HEK293 (cell line): ENCODE data around the gene CAND2.

Experiments used
- CTCF ChIA-PET: fragments of 350-600 bp; formaldehyde crosslinking; extraction: SDS; loops from one replicate; lab custom pipeline; 2021; ENCODE audit warnings: antibody characterized with exemption; lab: Yijun Ruan, JAX
- POLR2A ChIA-PET: fragments of 300-600 bp; formaldehyde crosslinking; extraction: SDS; loops from one replicate; lab custom pipeline; 2020; ENCODE audit warnings: antibody characterized with exemption, inconsistent platforms; lab: Yijun Ruan, JAX
- H3K27ac ChIP-seq: fragments of 200-500 bp; sonication (Bioruptor generic); 2 replicates; pipeline ENCODE4 v1.5.1; 2014; ENCODE audit warnings: low read depth, low read length, control low read depth, inconsistent platforms; ENCODE audit errors: extremely low read depth
- H3K36me3 ChIP-seq, 2 experiments: fragments of 200-500 bp in 1 of 2; sonication (Bioruptor generic) in 1 of 2; 1 replicate in 1 of 2; 2 replicates in 1 of 2; pipeline ENCODE4 v1.5.1; 2014 to 2017; ENCODE audit warnings: inconsistent platforms in 2 of 2, low read length in 2 of 2; ENCODE audit not compliant: control insufficient read depth in 2 of 2, insufficient read depth in 1 of 2
- H3K4me1 ChIP-seq: fragments of 200-500 bp; sonication (Bioruptor generic); 2 replicates; pipeline ENCODE4 v1.5.1; 2014; ENCODE audit warnings: mild to moderate bottlenecking, low read length, inconsistent platforms; ENCODE audit not compliant: control insufficient read depth, insufficient read depth
- H3K4me3 ChIP-seq: 2 replicates; pipeline ENCODE4 v1.5.1; 2011; ENCODE audit warnings: low read depth, mild to moderate bottlenecking, control low read depth, low read length, moderate library complexity
- H3K9me3 ChIP-seq: fragments of 200-500 bp; sonication (Bioruptor generic); 2 replicates; pipeline ENCODE4 v1.5.1; 2014; ENCODE audit warnings: low read depth, low read length, inconsistent platforms; ENCODE audit not compliant: control insufficient read depth, insufficient read depth
- GLI2 ChIP-seq: fragments of 450-650 bp; formaldehyde crosslinking; IDR thresholded peaks from 2 replicates; pipeline ENCODE4; 2017; ENCODE audit warnings: missing biosample characterization, missing genetic modification characterization, low read depth, borderline replicate concordance
- KLF10 ChIP-seq: fragments of 450-650 bp; IDR thresholded peaks from 2 replicates; pipeline ENCODE4 v1.5.1; 2018; ENCODE audit warnings: missing biosample characterization, mild to moderate bottlenecking, missing genetic modification characterization
- ZBTB17 ChIP-seq: fragments of 450-650 bp; formaldehyde crosslinking; IDR thresholded peaks from 2 replicates; pipeline ENCODE4 v1.5.1; 2016; ENCODE audit warnings: missing biosample characterization, missing genetic modification characterization
- ZNF335 ChIP-seq: fragments of 450-650 bp; formaldehyde crosslinking; conservative IDR thresholded peaks from 2 replicates; pipeline ENCODE4 v1.5.1; 2016; ENCODE audit warnings: missing biosample characterization, missing genetic modification characterization
- ZNF350 ChIP-seq: fragments of 450-650 bp; formaldehyde crosslinking; IDR thresholded peaks from 2 replicates; pipeline ENCODE4 v1.5.0; 2017; ENCODE audit warnings: missing biosample characterization, mild to moderate bottlenecking, missing genetic modification characterization
- ZNF354C ChIP-seq: fragments of 450-650 bp; formaldehyde crosslinking; IDR thresholded peaks from 2 replicates; pipeline ENCODE4 v1.5.1; 2016; ENCODE audit warnings: missing biosample characterization, missing genetic modification characterization, low read depth, borderline replicate concordance
- ZNF416 ChIP-seq: fragments of 450-650 bp; formaldehyde crosslinking; IDR thresholded peaks from 2 replicates; pipeline ENCODE4 v1.5.1; 2016; ENCODE audit warnings: missing biosample characterization, missing genetic modification characterization
- ZNF423 ChIP-seq: fragments of 450-650 bp; formaldehyde crosslinking; IDR thresholded peaks from 2 replicates; pipeline ENCODE4 v1.5.1; 2016; ENCODE audit warnings: missing biosample characterization, missing genetic modification characterization
- ZNF473 ChIP-seq: fragments of 450-650 bp; formaldehyde crosslinking; IDR thresholded peaks from 2 replicates; pipeline ENCODE4 v1.5.1; 2017; ENCODE audit warnings: missing biosample characterization, missing genetic modification characterization
- ZNF549 ChIP-seq: fragments of 450-650 bp; IDR thresholded peaks from 2 replicates; pipeline ENCODE4 v1.5.1; 2018; ENCODE audit warnings: missing biosample characterization, missing genetic modification characterization, mild to moderate bottlenecking, inconsistent platforms, moderate library complexity
- ZNF610 ChIP-seq: fragments of 450-650 bp; formaldehyde crosslinking; IDR thresholded peaks from 2 replicates; pipeline ENCODE4 v1.5.1; 2016; ENCODE audit warnings: missing biosample characterization, missing genetic modification characterization, borderline replicate concordance
- ZNF768 ChIP-seq: fragments of 450-650 bp; formaldehyde crosslinking; IDR thresholded peaks from 2 replicates; pipeline ENCODE4 v1.5.1; 2018; ENCODE audit warnings: missing biosample characterization, mild to moderate bottlenecking, missing genetic modification characterization
- ZSCAN23 ChIP-seq: fragments of 450-650 bp; formaldehyde crosslinking; IDR thresholded peaks from 2 replicates; pipeline ENCODE4 v1.5.1; 2016; ENCODE audit warnings: missing biosample characterization, missing genetic modification characterization
- ZSCAN30 ChIP-seq: fragments of 450-650 bp; IDR thresholded peaks from 2 replicates; pipeline ENCODE4 v1.5.1; 2018; ENCODE audit warnings: missing biosample characterization, mild to moderate bottlenecking, missing genetic modification characterization, moderate library complexity
- TF ChIP-seq, protein P1 (sequence below): fragments of 450-650 bp; IDR thresholded peaks from 2 replicates; pipeline ENCODE4 v1.5.1; 2018; ENCODE audit warnings: missing biosample characterization, missing genetic modification characterization
- TF ChIP-seq, protein P2 (sequence below): fragments of 450-650 bp; formaldehyde crosslinking; IDR thresholded peaks from 2 replicates; pipeline ENCODE4 v1.5.1; 2016; ENCODE audit warnings: missing biosample characterization, missing genetic modification characterization
- TF ChIP-seq, protein P3 (sequence below): fragments of 450-650 bp; formaldehyde crosslinking; IDR thresholded peaks from 2 replicates; pipeline ENCODE4 v1.5.1; 2017; ENCODE audit warnings: missing biosample characterization, missing genetic modification characterization
- TF ChIP-seq, protein P4 (sequence below): fragments of 450-650 bp; formaldehyde crosslinking; IDR thresholded peaks from 2 replicates; pipeline ENCODE4 v1.5.1; 2016; ENCODE audit warnings: missing biosample characterization, missing genetic modification characterization

CAND2 gene

DNA sequence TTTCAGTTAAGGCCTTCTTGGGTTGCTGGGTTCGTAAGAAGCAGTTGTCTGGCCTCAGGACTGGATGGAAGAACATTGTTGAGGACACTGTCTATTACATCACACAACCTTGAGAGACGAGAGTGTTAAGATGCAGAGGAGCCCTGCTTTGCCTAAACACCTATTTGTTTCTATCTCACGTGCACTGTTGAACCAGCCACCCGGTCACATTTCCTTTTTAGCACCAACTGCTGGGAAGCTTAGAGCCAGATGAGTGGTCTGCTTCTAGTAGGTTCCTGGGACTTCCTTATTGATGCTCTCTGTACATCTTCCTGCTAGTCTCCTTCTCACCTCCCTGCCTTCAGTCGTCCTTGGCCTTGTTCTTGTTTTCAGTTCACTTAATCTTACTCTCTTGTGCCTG is 22.3 kb downstream of the CAND2 start:
- Histone ChIP-seq H3K36me3 (peaks cover 0 to 70% of the 10 kb centered on the region in 2 experiments; a peak in 2 of 3 replicates), H3K4me1 (no peaks in the 10 kb centered on the region), H3K27ac (no peak overlapping the region), H3K9me3 (no peaks in the 10 kb centered on the region), H3K4me3 (no peak overlapping the region)
- POLR2A ChIA-PET, result no interaction called here
- TF ChIP-seq, protein P1, sequence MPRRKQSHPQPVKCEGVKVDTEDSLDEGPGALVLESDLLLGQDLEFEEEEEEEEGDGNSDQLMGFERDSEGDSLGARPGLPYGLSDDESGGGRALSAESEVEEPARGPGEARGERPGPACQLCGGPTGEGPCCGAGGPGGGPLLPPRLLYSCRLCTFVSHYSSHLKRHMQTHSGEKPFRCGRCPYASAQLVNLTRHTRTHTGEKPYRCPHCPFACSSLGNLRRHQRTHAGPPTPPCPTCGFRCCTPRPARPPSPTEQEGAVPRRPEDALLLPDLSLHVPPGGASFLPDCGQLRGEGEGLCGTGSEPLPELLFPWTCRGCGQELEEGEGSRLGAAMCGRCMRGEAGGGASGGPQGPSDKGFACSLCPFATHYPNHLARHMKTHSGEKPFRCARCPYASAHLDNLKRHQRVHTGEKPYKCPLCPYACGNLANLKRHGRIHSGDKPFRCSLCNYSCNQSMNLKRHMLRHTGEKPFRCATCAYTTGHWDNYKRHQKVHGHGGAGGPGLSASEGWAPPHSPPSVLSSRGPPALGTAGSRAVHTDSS, result no peak
- TF ChIP-seq ZNF768 (no peak), KLF10 (tag by site-specific recombination) (no peak), GLI2 (tag by site-specific recombination) (no peak), ZNF335 (tag by site-specific recombination) (no peak), ZNF610 (tag by site-specific recombination) (no peak), ZNF423 (tag by site-specific recombination) (no peak), ZNF549 (tag by site-specific recombination) (no peak), ZNF416 (no peak), ZNF473 (no peak), ZSCAN23 (tag by site-specific recombination) (no peak), ZNF350 (tag by site-specific recombination) (no peak), ZSCAN30 (no peak), ZNF354C (tag by site-specific recombination) (no peak), ZBTB17 (no peak)
- TF ChIP-seq, protein P2, sequence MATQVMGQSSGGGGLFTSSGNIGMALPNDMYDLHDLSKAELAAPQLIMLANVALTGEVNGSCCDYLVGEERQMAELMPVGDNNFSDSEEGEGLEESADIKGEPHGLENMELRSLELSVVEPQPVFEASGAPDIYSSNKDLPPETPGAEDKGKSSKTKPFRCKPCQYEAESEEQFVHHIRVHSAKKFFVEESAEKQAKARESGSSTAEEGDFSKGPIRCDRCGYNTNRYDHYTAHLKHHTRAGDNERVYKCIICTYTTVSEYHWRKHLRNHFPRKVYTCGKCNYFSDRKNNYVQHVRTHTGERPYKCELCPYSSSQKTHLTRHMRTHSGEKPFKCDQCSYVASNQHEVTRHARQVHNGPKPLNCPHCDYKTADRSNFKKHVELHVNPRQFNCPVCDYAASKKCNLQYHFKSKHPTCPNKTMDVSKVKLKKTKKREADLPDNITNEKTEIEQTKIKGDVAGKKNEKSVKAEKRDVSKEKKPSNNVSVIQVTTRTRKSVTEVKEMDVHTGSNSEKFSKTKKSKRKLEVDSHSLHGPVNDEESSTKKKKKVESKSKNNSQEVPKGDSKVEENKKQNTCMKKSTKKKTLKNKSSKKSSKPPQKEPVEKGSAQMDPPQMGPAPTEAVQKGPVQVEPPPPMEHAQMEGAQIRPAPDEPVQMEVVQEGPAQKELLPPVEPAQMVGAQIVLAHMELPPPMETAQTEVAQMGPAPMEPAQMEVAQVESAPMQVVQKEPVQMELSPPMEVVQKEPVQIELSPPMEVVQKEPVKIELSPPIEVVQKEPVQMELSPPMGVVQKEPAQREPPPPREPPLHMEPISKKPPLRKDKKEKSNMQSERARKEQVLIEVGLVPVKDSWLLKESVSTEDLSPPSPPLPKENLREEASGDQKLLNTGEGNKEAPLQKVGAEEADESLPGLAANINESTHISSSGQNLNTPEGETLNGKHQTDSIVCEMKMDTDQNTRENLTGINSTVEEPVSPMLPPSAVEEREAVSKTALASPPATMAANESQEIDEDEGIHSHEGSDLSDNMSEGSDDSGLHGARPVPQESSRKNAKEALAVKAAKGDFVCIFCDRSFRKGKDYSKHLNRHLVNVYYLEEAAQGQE (tag by site-specific recombination), result no peak
- TF ChIP-seq, protein P3, sequence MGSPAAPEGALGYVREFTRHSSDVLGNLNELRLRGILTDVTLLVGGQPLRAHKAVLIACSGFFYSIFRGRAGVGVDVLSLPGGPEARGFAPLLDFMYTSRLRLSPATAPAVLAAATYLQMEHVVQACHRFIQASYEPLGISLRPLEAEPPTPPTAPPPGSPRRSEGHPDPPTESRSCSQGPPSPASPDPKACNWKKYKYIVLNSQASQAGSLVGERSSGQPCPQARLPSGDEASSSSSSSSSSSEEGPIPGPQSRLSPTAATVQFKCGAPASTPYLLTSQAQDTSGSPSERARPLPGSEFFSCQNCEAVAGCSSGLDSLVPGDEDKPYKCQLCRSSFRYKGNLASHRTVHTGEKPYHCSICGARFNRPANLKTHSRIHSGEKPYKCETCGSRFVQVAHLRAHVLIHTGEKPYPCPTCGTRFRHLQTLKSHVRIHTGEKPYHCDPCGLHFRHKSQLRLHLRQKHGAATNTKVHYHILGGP, result no peak
- TF ChIP-seq, protein P4, sequence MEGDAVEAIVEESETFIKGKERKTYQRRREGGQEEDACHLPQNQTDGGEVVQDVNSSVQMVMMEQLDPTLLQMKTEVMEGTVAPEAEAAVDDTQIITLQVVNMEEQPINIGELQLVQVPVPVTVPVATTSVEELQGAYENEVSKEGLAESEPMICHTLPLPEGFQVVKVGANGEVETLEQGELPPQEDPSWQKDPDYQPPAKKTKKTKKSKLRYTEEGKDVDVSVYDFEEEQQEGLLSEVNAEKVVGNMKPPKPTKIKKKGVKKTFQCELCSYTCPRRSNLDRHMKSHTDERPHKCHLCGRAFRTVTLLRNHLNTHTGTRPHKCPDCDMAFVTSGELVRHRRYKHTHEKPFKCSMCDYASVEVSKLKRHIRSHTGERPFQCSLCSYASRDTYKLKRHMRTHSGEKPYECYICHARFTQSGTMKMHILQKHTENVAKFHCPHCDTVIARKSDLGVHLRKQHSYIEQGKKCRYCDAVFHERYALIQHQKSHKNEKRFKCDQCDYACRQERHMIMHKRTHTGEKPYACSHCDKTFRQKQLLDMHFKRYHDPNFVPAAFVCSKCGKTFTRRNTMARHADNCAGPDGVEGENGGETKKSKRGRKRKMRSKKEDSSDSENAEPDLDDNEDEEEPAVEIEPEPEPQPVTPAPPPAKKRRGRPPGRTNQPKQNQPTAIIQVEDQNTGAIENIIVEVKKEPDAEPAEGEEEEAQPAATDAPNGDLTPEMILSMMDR, result no peak
- CTCF ChIA-PET, result interaction anchor here (0.8 to 1.2 kb wide), 3 partner anchors 10 to 110 kb away, joined by 3 to 4 read pairs (median 3); no protein-coding TSS in a partner anchor
